HG03354 (cell line): ENCODE measurements around the gene KCNQ1.

Source experiments
- ATAC-seq: cut with Tn5 transposase; IDR thresholded peaks from one replicate; pipeline ENCODE4 v1.9.1; 2021; ENCODE audit warnings: mild to moderate bottlenecking; ENCODE audit not compliant: unreplicated experiment, poor library complexity, severe bottlenecking

KCNQ1 gene

DNA sequence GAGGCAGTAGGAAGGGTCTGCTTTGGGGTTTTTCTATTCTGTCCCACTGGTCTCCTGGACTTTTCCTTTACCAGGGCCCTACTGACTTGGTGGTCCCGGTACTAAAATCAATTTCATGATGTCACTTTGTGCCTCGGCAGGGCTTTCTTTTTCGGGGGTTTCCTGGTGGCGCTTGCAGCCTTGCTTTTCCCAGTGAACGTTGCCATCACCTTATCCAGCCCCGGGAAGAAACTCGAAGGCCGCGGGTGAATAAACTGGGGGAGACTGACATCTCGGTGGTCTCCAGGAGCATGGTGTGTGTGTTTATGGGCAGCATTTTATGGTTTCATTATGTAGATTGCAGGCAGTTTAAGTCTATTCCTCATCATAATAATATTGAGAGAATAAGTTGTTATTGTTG is 84.4 kb downstream of the KCNQ1 start:
- ATAC-seq = no peak

DNA sequence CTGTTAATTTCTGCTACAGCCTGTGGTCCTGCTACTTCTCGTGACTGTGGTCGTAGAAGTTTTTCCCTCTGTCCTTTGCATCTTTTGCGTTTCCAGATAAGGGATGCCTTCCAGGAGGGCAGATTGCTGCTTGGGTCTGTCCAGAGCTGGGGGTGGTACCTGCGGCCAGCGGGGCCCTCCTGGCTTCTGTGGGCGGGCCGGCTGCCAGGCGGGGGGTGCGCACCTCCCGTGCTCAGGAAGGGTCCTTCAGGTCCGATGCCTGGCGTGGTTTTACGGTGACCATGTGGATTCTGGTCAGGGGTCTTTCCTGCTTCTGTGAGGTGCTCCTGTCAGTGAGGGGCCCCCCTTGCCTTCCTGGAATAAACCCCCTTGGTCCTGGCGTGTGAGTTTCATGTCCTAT is 84.8 kb downstream of the KCNQ1 start:
- ATAC-seq = no peak

DNA sequence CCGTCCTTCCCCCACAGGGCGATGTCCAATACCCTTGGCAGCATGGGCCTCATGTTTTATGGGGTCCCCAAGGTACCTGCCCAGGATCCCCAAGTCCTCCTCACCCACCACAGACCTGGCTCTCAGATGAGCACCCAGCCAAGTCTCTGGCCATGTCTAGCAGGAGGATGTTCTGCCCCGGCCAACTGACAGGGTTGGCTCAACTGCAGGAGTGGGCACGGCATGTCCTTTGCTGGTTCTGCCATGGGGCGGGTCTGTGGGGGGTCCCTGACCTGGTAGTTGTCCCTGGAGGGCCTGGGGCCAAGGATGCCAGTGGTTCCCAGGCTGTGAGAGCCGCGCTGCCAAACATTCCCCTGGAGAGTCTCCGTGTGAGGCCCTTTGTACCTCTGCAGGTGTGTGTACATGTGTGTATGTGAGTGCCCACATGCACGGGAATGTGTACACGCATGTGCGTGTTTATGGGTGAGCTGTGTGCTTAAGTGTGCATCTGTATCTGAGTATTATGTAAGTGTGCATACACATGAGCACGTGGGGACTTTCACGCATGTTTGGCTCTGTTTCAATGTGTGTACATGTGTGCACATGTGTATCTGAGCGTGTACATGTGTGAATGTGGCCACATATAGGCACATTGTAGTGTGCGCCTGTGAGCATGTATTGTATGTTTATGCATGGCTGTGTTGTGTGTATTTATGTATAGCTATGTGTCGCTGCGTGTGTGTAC is 85.5 kb downstream of the KCNQ1 start:
- no peak for ATAC-seq

DNA sequence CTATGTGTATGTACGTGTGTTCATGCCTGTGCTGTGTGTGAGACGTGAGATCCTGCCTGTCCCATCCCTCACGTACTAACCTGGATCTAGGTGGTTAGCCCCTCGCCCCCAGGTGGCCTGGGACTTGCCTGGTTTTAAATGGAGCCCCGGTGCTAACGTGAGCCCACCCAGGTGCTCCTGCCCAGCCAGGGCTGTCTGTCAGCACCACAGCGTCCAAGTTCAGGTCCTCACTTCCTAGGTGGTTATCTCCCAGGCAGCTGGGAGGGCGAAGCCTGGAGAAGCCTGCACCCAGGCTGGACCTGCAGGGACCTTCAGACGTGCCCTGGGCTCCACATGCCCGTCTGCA is 86.0 kb downstream of the KCNQ1 start:
- ATAC-seq = no peak

DNA sequence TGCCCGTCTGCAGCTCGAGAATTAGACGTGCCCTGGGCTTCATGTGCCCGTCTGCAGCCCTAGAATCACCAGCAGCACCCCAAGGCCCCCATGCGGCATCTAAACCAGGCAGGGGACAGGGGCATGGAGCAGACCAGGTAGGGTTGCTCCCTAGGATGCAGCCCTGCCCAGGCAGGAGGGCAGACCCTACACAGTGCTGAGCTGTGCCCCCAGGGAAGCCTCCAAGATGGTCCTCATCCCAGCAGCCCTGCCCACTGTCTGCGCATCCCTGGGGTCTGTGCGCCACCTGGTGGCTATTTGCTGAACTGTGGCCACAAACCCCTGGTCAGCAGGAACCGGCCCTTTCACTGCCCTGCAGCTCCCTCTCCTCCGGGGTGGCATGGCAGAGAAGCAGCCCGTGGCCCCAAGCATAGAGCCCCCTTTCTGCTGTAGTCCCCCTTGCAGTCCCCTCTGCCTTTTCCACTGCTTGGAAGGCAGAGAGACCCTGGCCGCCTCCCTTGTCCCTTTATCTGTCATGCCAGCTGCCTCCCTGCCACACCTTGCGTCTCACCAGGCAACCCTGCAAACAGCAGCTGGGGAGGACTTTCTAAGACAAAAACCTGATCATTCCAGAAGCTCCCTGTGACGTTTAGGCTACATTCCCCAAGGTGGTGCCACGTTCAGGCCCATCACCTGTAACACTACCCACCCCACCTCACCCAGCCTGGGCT is 86.6 kb downstream of the KCNQ1 start:
- ATAC-seq = no peak

DNA sequence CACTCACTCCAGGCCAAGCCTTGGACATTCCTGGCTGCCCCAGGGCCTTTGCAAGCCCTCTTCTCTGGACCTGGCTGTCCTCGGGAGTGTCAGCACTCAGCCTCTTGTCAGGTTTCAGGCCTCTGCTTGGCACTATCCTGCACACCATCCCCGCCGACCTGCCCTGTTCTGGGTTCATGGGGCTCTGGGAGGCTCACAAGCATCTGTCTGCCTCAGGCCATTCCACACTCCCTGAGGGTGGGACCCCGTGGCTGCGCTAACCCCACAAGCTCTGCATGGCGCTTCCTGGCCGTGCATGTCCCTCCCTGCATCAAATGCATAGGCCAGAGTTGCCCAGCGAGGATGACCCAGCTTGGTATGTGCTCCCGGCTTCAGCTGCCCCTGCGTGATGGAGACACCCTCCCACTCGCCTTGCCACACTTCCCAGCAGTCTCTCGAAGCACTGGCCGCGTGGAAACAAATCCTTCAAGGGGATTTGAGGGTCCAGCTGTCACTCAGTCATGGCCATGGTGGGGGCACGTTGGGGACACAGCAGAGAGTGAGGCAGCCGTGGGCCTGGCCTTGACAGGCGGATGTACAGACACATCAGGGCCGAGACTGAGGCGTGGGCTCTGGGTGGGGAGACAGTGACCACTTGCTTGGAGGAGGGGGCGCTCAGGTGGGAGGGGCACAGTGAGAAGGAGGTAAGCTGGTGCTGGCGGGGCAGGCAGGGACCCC is 87.3 kb downstream of the KCNQ1 start:
- no peak for ATAC-seq

DNA sequence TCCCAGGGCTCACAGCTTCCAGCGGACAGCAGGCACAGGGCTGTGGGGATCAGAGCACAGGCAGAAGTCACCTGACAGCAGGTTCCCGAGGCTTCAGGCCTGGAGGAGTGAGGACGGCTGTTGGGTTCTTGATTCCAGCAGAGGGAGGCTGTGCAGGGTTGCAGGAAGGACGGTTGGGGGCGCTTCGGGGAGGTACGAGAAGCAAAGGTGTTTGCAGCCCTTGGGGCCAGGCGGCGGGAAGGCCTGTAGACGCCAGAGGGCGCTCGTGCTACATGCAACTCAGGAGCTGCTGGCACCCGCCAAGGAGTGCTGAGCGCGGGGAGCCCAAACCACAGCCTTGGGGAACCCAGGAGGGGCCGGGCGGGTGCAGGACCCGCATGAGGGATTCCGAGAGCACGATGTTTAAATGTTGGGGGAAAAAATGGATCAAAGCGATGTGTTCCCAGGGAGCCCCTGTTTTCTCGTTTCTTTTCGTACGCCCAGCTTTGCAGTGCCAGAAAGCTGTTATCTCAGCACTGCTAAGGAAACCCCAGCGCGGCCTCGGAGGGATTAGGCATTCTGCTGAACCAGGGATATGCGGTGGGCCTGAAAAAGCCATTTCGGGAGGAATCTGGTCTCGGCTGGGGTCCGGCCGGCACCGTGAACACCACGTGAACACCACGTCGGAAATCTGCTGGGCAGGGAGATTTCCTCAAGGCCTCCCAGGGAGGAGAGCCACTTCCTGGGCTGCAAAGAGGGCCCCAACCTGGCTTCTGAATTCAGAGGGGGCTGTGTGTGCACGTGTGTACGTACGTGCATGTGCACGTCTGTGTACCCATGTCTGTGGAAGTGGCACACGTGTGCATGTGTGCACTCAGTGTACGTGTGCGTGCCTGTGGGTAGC is 88.1 kb downstream of the KCNQ1 start:
- peak; percentile 76 for ATAC-seq

DNA sequence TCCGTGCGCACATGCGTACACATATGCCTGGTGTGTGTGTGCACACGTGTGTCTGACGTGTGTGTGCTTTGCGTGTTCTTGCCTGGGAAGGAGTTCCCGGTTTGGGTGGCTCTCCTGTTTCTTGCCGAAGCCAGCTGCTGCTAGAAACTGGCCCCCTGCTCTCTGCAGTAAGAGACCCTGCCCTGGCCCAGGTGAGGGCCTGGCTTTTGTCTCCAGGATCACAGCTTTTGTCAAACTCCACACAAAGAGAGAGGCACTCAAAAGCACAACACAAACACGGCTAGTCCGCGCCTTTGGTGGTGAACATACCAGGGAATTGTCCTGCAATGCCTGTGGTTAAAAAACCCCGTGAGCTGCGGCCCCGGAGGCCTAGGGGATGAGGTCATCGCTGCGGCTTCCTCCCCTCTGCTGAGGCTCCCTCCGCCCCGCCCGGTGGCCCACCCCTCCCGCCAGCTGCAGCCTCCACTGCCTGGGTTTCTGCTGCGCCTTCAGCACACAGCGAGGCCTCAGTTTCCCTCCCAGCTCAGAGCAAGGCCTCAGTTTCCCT is 88.9 kb downstream of the KCNQ1 start:
- no peak for ATAC-seq

DNA sequence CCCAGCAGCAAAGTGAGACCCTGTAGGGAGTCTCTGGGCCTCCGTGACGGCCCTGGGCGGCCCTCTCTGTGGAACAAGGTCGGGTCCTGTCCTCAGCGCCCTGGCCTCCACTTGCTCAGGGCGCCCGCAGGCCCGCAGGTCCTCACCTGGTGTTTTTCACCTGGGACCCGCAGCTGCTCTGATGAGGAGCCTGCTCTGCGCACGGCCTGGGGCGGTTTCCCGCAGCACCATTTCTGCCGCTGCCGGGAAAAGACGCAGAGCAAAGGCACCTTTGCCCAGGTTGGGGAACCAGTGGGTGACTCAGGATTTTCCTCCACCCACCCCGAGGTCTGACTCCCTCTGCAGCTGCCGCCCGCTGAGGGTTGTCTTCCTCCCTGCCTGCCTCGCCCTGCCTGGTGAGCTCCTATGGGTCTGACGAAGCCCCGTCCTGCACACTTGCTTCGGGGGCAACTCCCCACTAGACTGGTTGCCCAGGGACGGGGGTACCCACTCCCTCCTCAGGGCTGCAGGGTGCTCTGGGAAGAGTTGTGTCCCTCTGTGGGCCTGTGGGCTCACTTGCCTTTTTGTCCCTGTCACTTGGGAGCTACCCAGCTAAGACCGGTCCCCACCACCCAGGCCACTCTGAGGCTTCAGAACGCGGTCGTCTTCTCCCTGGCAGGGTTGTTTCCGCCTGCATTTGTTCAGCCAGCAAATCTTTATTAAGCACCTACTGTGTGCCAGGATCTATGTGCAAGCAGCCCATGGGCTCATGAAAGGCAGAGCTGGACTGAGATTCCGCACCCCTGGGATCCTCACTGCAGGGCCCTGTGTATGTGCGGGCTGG is 89.5 kb downstream of the KCNQ1 start:
- ATAC-seq = no peak

DNA sequence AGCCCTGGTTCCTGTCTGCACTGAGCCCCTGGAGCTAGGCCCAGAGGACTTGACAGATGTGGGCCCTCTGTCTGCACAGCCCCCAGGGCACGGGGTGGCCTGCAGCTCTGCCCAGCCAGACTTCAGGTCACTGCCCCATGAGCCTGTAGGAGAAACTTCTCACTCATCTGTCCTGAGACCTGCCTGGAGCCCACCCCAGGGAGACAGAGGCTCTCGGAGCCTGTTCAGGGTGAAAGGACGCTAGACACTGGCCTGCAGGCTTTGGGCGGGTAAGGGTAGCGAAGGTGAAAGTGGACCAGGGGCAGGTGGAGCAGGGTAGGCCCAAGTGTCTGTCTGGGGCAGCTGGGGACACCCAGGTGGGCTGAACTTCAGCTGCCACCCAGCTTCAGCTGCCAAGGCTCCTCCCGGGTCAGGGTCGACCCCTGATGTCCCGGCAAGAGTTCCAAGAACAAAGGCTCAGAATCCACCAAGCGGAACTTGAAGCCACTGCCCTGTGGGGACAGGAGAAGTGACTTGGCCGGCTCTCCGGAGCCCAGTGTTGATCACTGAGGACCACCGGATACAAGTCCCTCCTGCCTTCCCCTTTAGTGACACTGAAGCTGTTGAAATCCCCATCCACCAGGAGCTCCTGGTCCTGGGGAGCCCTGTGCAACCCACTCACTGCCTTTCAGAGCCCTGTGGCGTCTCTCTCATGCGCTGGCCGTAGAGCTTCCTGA is 90.3 kb downstream of the KCNQ1 start:
- no peak for ATAC-seq

DNA sequence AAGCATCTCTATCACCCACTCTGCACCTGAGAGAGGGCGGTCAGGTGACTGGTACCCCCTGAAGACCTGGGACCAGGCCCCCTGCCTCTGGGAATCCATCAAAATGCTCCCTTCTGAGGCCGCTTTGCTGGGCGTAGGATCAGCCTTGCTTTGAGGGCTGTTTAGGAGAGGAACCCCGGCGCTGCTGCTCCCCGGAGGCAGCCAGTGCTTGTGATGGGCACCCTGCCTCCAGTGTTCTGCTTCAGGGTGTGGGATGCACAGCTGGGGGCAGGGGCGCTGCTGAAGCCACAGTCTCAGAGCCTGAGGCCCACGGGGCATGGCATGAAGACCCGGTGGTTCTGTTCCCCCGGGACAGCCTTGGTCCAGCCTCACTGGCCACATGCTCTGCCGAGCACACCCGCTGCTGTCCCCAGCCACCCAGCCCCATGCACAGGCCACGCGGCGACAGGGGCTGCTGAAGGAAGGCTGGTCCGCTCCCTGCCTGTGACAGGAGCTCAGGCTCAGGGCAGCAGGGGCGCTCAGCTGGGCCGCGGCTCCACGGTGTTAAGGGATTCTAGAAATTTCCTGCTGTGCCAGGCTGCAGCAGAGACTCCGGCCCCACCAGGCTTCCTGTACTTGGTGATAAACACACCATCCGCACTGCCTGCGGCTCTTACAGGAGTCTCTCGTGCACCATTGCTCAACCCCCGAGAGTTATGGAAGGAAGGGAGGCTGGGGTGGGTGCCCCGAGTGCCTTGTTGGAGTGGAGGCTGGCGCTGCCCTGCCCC is 91.0 kb downstream of the KCNQ1 start:
- ATAC-seq = no peak

DNA sequence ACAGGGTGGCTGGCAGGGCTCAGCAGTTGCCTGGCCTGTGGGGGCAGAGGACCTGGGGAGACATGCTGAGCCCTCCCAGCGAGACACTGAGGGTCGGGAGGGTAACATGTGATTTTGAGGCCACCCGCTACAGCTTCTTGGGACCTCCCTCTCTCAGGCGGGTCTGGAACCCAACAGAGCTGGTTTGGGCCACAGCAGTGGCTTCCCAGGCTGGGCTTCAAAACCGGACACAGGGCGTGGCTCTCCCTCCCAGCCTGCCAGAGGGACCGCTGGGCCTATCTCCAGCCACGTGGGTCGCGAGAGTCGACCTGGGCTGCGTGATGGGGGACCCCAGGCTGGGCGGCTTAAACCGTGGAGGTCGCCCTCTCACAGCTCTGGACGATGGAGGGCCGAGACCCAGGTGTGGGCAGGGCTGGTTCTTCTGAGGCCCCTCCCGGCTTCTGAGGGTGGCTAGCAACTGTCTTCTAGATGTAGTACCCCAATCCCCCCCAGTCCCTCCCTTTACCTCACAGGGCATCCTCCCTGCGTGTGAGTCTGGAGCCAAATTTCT is 91.7 kb downstream of the KCNQ1 start:
- no peak for ATAC-seq

DNA sequence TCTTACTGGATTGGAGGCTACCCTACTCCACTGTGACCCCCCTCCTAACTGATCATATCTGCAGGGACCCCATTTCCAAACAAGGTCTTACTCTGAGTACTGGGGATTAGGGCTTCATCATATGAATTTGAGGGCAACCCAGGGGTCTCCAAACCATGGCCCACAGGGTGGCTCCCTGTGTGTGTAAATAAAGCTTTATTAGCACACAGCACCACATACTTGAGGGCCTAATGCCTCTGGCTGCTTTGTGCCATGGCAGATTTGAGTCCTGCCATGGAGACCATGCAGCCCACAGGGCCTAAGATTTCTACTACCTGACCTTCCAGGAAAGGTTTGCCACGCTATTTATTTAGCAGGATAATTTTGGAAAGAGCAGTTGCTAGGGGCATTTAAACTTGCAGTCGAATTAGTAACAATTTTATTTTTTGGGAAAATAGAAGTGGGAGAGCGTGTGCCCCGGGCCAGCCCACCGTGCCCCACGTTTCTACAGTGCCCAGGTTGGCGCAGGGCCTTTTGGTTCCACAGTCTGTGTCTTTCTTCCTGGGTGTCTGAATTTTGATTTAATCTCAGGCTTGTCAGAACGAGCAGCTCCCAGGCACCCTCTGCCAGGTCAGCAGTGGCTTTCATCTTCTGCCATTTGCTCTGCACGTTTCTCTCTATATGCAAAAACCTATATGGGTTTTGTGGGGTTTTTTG is 92.3 kb downstream of the KCNQ1 start:
- ATAC-seq = no peak

DNA sequence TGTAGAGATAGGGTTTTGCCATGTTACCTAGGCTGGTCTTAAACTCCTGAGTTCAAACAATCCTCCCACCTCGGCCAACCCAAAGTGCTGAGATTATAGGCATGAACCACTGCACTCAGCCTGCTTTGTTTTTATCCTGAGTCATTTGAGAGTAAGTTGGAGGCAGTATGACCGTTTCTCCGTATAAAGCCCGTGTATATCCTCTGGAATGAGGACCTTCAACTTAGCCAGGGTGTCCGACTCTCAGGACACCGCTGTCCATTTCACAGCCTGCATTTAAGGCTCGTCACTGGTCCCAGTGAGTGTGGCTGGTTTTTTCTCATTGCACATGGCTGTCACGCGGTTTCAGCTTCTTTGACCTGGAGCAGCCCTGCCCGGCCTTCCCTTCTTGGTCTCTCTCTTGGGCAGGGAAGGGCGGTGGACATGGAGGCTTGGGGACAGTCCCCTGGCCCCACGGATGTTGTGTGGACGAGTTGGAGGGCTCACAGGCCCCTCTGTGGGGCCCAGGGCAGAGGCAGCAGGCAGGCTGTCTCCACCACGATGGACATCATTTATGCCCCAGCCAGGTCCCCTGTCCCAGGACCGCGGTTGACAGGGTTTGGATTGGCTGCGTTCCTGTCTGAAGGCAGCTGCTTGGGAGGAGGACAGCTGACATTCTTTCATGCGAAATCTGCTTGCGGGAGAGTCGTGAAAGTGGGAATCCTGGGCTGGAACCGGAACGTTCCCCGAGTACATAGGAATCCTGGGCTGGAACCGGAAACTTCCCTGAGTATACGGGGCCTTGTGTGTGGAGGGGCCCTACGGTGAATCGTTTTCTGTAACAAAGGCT is 93.3 kb downstream of the KCNQ1 start:
- no peak for ATAC-seq

DNA sequence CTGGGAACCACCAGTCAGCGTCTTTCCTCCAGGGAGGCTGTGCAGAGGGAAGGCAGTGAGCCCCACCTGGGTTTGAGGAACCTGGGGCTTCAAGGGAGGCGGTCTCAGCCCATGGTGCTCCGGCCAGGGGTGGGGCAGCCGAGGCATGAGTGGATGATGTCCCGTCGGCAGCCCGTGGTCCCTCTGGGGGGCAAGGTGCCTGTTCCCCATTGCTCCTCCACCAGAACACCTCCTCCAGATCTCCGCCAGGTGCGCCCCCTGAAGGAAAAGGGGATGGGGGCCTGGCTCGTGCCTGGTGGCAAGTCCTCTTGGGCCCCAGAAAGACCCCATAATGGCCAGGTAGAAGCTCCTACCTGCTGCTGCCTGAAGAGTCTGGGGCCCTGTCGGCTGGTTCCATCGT is 94.1 kb downstream of the KCNQ1 start:
- ATAC-seq = no peak
